Upper lobe of right lung (tissue), 1 donor: ENCODE measurements around the gene ADAM30. TPM values are rescaled to one million over a fixed set of nuclear protein-coding genes. Genes with fewer than 3 reads are reported as not detected.

Source experiments
- ATAC-seq: fragments of 200-7000 bp; cut with Tn5 transposase; one replicate; pipeline ENCODE4 v1.9.1; 2020; ENCODE audit warnings: mild to moderate bottlenecking, moderate library complexity
- DNase-seq: peaks from one replicate; pipeline ENCODE4 v3.0.0-alpha.2; 2020
- H3K27ac ChIP-seq: fragments of 200-600 bp; one replicate; pipeline ENCODE4 v1.8.0; 2022
- H3K27me3 ChIP-seq: fragments of 200-600 bp; one replicate; pipeline ENCODE4 v1.8.0; 2022; ENCODE audit warnings: mild to moderate bottlenecking
- H3K36me3 ChIP-seq: fragments of 200-600 bp; one replicate; pipeline ENCODE4 v1.8.0; 2022
- H3K4me1 ChIP-seq: fragments of 200-600 bp; one replicate; pipeline ENCODE4 v1.8.0; 2022
- H3K4me3 ChIP-seq: fragments of 200-600 bp; one replicate; pipeline ENCODE4 v1.8.0; 2022; ENCODE audit warnings: mild to moderate bottlenecking
- H3K9me3 ChIP-seq: fragments of 200-600 bp; one replicate; pipeline ENCODE4 v1.8.0; 2022
- CTCF ChIP-seq: fragments of 200-600 bp; IDR thresholded peaks from one replicate; pipeline ENCODE4 v1.8.0; 2022; ENCODE audit warnings: antibody characterized with exemption
- intact Hi-C: fragments of 100-400 bp; cut with DNase I; formaldehyde crosslinking; loops from one replicate; pipeline ENCODE4 v1.11.0; 2022
- total RNA-seq: library from RNA; stranded (reverse); fragmentation: NEBNext Ultra II Directional; extraction: Animal tissue kit (Norgen Biotek cat#: 25700); gene quantifications from one replicate; pipeline ENCODE4 v1.2.1, GENCODE V29; 2021
- donor health status: DM: no; HTN: yes; CAD: no; lungs with severe emphysema.

The ADAM30 gene
- total RNA-seq, 1 donor from 2014 or later, result not detected

DNA sequence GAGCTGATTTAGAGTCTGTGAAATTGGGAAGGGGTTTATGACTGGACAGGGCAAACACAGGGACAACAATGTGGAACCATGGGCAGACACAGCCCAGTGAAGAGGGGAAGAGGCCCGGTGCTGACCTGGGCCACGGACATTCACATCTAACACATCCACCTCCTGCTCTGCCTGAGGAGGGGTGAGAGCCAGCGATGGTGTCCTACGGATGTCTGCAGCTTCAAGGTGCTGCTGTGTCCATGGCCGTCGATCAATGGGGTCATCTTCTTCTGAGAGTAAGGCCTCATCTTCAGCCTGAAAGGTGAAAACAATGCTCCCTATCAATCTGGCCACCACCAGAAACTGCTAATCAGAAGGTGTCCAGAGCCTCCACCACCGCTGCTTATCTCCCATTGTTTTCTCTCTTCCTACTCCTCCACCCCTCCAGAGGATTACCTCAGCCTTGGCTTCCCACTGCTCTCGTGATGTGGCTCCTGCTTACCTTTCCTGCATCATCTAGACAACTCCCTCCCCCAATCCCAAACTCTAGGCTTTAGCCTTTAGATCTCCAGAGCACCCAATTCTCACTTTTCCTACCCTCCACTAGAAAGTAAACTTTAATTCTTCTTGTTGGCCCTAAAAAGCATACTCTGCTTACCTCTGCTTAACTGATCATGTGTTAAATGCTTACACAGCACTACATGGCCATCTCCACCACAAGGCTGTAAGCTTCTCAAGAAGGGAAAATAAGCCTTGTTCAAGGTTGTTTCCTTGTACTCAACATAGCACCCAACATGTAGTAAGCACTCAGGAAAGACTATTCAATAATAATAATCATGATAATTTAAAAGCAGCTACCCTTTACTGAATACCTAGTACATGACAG, 24.0 kb upstream of the ADAM30 start:
- no peak overlapping the region for H3K4me3 ChIP-seq
- H3K9me3 ChIP-seq, result no peaks in the 10 kb centered on the region
- DNase-seq, result no peak
- no peak overlapping the region for H3K27ac ChIP-seq
- TF ChIP-seq CTCF, result no peak
- no peak for ATAC-seq
- H3K36me3 ChIP-seq, result peaks cover 100% of the 10 kb centered on the region
- no peaks in the 10 kb centered on the region for H3K27me3 ChIP-seq
- intact Hi-C loops, result no loop called here
- no peaks in the 10 kb centered on the region for H3K4me1 ChIP-seq

- TF ChIP-seq CTCF, result no peak
- no peak for ATAC-seq
- Histone ChIP-seq H3K27ac (no peak overlapping the region), H3K9me3 (no peaks in the 10 kb centered on the region), H3K4me1 (no peaks in the 10 kb centered on the region), H3K27me3 (no peaks in the 10 kb centered on the region), H3K4me3 (no peak overlapping the region), H3K36me3 (peaks cover 100% of the 10 kb centered on the region)
- intact Hi-C loops, result no loop called here
- DNase-seq, result no peak
Observed at GRCh38 chr1:119919241-119919640, 22.9 kb upstream of the ADAM30 start.

GRCh38 chr1:119918301-119918700, 22.0 kb upstream of the ADAM30 start:
- ATAC-seq, result no peak
- no peaks in the 10 kb centered on the region for H3K4me1 ChIP-seq
- no peaks in the 10 kb centered on the region for H3K27me3 ChIP-seq
- intact Hi-C loops, result no loop called here
- H3K9me3 ChIP-seq, result no peaks in the 10 kb centered on the region
- no peak overlapping the region for H3K27ac ChIP-seq
- H3K4me3 ChIP-seq, result no peak overlapping the region
- DNase-seq, result no peak
- no peak for TF ChIP-seq CTCF
- H3K36me3 ChIP-seq, result peaks cover 100% of the 10 kb centered on the region

- no peaks in the 10 kb centered on the region for H3K27me3 ChIP-seq
- DNase-seq (no peak), ATAC-seq (no peak)
- no peaks in the 10 kb centered on the region for H3K4me1 ChIP-seq
- no peak overlapping the region for H3K27ac ChIP-seq
- H3K36me3 ChIP-seq, result peaks cover 95% of the 10 kb centered on the region
- no peaks in the 10 kb centered on the region for H3K9me3 ChIP-seq
- intact Hi-C loops, result no loop called here
- TF ChIP-seq CTCF, result no peak
- H3K4me3 ChIP-seq, result no peak overlapping the region
Observed at GRCh38 chr1:119917304-119918055, 21.2 kb upstream of the ADAM30 start.

DNA sequence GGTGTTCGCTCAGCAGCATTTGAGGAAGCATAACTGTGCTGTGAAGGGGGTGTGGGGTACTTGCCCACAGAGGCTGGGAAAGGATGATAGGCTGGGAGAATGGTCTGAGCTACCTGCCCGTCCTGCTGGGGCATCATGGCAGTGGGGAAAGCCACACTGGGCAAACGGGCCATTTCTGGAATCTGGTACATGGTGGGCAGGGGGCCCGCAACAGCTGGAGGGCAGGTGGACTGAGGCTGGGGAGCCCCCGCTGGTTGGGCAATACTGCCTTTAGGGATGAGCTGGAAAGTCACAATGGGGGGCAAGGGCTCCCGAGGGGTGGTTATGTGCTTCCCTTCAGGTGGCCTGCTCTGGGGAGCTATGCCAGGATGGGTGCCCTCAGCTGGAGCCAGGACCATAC, 19.2 kb upstream of the ADAM30 start:
- Histone ChIP-seq H3K9me3 (no peaks in the 10 kb centered on the region), H3K27me3 (no peaks in the 10 kb centered on the region), H3K4me3 (no peak overlapping the region), H3K36me3 (peaks cover 75% of the 10 kb centered on the region), H3K4me1 (no peaks in the 10 kb centered on the region), H3K27ac (no peak overlapping the region)
- DNase-seq (no peak), ATAC-seq (peak; percentile 33)
- TF ChIP-seq CTCF, result no peak
- intact Hi-C loops, result no loop called here
